ENCODE results near the gene CES2. TPM values are rescaled to one million over a fixed set of nuclear protein-coding genes. Genes with fewer than 3 reads are reported as not detected.

The CES2 gene
- total RNA-seq, 1 experiment from 2014 or later = 45.5 TPM

GRCh38 chr16:66894055-66894454 is 41.3 kb upstream of the CES2 start:
- H3K27me3 ChIP-seq (replicated peaks; ENCODE audit: control insufficient read depth, insufficient read depth, low read length) = no peaks in the 10 kb centered on the region
- H3K4me1 ChIP-seq = peaks cover 28% of the 10 kb centered on the region
- Mint-ChIP-seq H3K36me3 (ENCODE audit: insufficient read depth, unreplicated experiment) (peaks cover 17% of the 10 kb centered on the region), H3K27me3 (ENCODE audit: insufficient read depth, unreplicated experiment) (no peaks in the 10 kb centered on the region), H3K27ac (ENCODE audit: unreplicated experiment) (no peak overlapping the region), H3K4me1 (ENCODE audit: low read depth, unreplicated experiment) (peaks cover 20% of the 10 kb centered on the region), H3K4me3 (ENCODE audit: unreplicated experiment) (no peak overlapping the region), H3K9me3 (ENCODE audit: unreplicated experiment) (no peaks in the 10 kb centered on the region)
- H3K4me3 ChIP-seq (ENCODE audit: low read depth, low read length) = no peak overlapping the region
- DNase-seq = no peak
- intact Hi-C loops (cut with micrococcal nuclease; ENCODE audit: unreplicated experiment) = loop anchor here (2.0 kb wide), 1 partner anchor 61 kb away; no protein-coding TSS in a partner anchor
- no peak for TF ChIP-seq CTCF (IDR thresholded peaks at IDR 0.05; ENCODE audit: insufficient read depth in 1 of 2, low read depth in 1 of 2, low read length in 1 of 2, severe bottlenecking in 1 of 2, unreplicated experiment in 1 of 2)
- H3K36me3 ChIP-seq (ENCODE audit: control insufficient read depth, insufficient read depth, low read length) = no peaks in the 10 kb centered on the region; the same call in 1 of the 2 replicates
- ChIA-PET POLR2A (no interaction called here), CTCF (interaction anchor here (1.0 to 3.0 kb wide), 3 partner anchors 13 to 54 kb away, joined by 3 to 36 read pairs (median 4); partner anchors contain the start of gene PDP2)
- no TSS peak for BruUV-seq (replicated peaks)
- H3K9me3 ChIP-seq = no peaks in the 10 kb centered on the region

GRCh38 chr16:66894948-66895688 is 40.2 kb upstream of the CES2 start:
- Mint-ChIP-seq H3K4me3 (ENCODE audit: unreplicated experiment) (no peak overlapping the region), H3K36me3 (ENCODE audit: insufficient read depth, unreplicated experiment) (peaks cover 8% of the 10 kb centered on the region), H3K27me3 (ENCODE audit: insufficient read depth, unreplicated experiment) (no peaks in the 10 kb centered on the region), H3K9me3 (ENCODE audit: unreplicated experiment) (no peaks in the 10 kb centered on the region), H3K27ac (ENCODE audit: unreplicated experiment) (peak overlapping the region; percentile 64), H3K4me1 (ENCODE audit: low read depth, unreplicated experiment) (peaks cover 29% of the 10 kb centered on the region)
- BruUV-seq (replicated peaks) = no TSS peak
- ChIA-PET POLR2A (no interaction called here), CTCF (interaction anchor here (0.6 to 3.0 kb wide), 19 partner anchors 8 to 301 kb away, joined by 3 to 36 read pairs (median 3); partner anchors contain the start of genes CDH16, CIAO2B, NOL3 and PDP2)
- Histone ChIP-seq H3K36me3 (ENCODE audit: control insufficient read depth, insufficient read depth, low read length) (no peaks in the 10 kb centered on the region), H3K4me1 (peaks cover 39% of the 10 kb centered on the region), H3K4me3 (ENCODE audit: low read depth, low read length) (no peak overlapping the region), H3K27me3 (replicated peaks; ENCODE audit: control insufficient read depth, insufficient read depth, low read length) (no peaks in the 10 kb centered on the region), H3K9me3 (no peaks in the 10 kb centered on the region)
- peak; percentile 83 to 94 for TF ChIP-seq CTCF (IDR thresholded peaks at IDR 0.05; ENCODE audit: insufficient read depth in 1 of 2, low read depth in 1 of 2, low read length in 1 of 2, severe bottlenecking in 1 of 2, unreplicated experiment in 1 of 2)
- DNase-seq = peak; percentile 81 to 83
- intact Hi-C loops (cut with micrococcal nuclease; ENCODE audit: unreplicated experiment) = loop anchor here (1.0 to 2.0 kb wide), 3 partner anchors 30 to 60 kb away; partner anchors contain the start of gene RRAD

GRCh38 chr16:66895689-66895979 is 39.7 kb upstream of the CES2 start:
- CTCF ChIA-PET = interaction anchor here (0.5 to 3.0 kb wide), 18 partner anchors 9 to 301 kb away, joined by 3 to 36 read pairs (median 4); partner anchors contain the start of genes CDH16, CIAO2B, NOL3 and PDP2
- H3K36me3 Mint-ChIP-seq (ENCODE audit: insufficient read depth, unreplicated experiment) = peaks cover 8% of the 10 kb centered on the region
- Histone ChIP-seq H3K4me3 (ENCODE audit: low read depth, low read length) (no peak overlapping the region), H3K9me3 (no peaks in the 10 kb centered on the region), H3K4me1 (peaks cover 43% of the 10 kb centered on the region), H3K36me3 (ENCODE audit: control insufficient read depth, insufficient read depth, low read length) (no peaks in the 10 kb centered on the region), H3K27me3 (replicated peaks; ENCODE audit: control insufficient read depth, insufficient read depth, low read length) (no peaks in the 10 kb centered on the region)
- H3K27ac Mint-ChIP-seq (ENCODE audit: unreplicated experiment) = peak overlapping the region; percentile 64
- H3K4me1 Mint-ChIP-seq (ENCODE audit: low read depth, unreplicated experiment) = peaks cover 33% of the 10 kb centered on the region
- BruUV-seq (replicated peaks) = no TSS peak
- no peak for DNase-seq
- H3K9me3 Mint-ChIP-seq (ENCODE audit: unreplicated experiment) = no peaks in the 10 kb centered on the region
- no peaks in the 10 kb centered on the region for H3K27me3 Mint-ChIP-seq (ENCODE audit: insufficient read depth, unreplicated experiment)
- no peak overlapping the region for H3K4me3 Mint-ChIP-seq (ENCODE audit: unreplicated experiment)
- intact Hi-C loops (cut with micrococcal nuclease; ENCODE audit: unreplicated experiment) = loop anchor here (1.0 to 2.0 kb wide), 3 partner anchors 30 to 59 kb away; partner anchors contain the start of gene RRAD
- POLR2A ChIA-PET = no interaction called here
- no peak for TF ChIP-seq CTCF (IDR thresholded peaks at IDR 0.05; ENCODE audit: insufficient read depth in 1 of 2, low read depth in 1 of 2, low read length in 1 of 2, severe bottlenecking in 1 of 2, unreplicated experiment in 1 of 2)

Data from Caco-2 (cell line).